ENCODE results near the gene LMTK3. TPM values are rescaled to one million over a fixed set of nuclear protein-coding genes. Genes with fewer than 3 reads are reported as not detected.

Gene LMTK3
- 0.14 TPM in 1 of 2 replicates, not detected in the other for total RNA-seq

DNA sequence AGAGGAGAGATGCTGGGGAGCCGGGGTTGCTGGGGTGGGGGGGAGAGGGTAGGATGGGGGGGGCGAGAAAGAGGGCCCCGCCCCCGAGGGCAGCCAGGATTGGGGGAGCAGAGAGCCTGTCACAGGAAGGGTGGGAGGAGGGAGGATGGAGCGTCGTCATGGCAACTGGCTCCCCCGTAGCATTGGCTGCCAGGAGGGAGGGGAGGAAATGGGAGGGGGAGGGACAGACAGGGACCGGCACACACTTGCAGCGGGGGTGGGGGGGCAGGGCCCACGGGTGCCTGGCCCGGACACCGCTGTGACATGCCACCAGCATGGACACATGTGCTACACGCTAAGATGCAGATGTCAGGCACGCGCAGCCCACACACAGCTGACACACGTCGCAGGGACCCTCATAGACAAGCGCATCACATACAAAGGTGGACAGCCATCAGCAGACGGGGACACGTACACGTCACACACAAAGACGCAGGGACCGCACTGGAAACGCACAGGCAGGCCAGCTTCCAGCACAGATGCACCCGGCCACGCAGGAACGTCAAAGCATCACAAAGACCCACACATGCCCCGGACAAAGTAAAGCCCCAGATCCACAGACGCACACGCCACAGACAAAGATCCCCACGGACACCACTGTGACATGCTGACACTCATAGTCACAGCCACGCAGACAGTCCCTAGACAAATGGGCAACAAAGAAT, at the start of gene LMTK3:
TSS of gene LMTK3 (minus strand) at position 36 of the 704 bp plus-strand sequence. CDS start 259 bp downstream, outside the sequence.

GRCh38 chr19:48551437-48552302, 40.0 kb upstream of the LMTK3 start, which contains the start of gene SULT2B1:
Gene SULT2B1 (plus strand): TSS chr19:48552172. CDS start chr19:48552253, 81 bp downstream.

GRCh38 chr19:48469289-48469881, 42.2 kb downstream of the LMTK3 start, which contains the start of gene CYTH2:
Gene CYTH2 (plus strand): TSS chr19:48469369. CDS start chr19:48469508, 139 bp downstream.

DNA sequence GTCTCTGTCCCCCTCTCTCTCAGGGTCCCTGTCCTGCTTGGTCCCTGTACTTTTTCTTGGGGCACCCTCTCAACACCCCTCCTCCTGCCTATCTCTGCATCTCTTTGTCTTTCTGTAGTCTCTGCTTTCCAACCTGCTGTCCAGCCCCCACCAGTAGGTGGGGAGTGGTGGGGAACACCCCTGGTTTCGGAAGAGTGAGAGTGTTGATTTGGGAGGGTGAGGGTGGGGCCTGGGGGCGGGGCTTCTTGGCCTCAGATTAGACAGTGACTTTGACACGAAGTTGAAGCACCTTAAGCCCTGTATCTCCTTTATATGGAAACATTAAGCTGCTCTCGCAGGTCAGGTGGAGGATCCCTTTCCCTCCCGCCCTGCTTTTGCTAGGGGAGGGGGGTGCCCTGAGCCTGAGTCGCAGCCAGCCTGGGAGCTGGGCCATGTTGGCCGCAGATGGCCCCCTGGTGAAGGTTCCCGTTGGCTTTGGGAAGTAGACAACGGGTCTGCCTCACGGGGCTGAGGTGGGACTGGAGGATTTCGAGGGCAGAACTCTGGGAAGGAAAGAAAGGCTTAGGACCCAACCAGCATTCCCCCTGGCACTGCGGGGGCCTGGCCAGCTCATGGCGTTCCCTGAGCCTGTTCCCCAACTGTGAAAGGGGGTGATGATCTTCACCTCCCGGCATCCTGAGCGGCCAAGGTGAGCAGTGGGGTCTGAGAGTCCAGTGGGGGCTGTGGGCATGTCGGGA, 56.3 kb downstream of the LMTK3 start, which contains the start of gene KCNJ14:
TSS of gene KCNJ14 (plus strand) at position 404 of the 737 bp plus-strand sequence. CDS start 6,151 bp downstream, outside the sequence.

GRCh38 chr19:48445606-48446481, 65.8 kb downstream of the LMTK3 start, which contains the start of gene GRWD1:
Gene GRWD1 (plus strand): TSS chr19:48445983. CDS start chr19:48446006, 23 bp downstream.

Other genes starting within 250 kb of the LMTK3 start
- gene ZNF114, start 241.8 kb downstream of the LMTK3 start, total RNA-seq = 0.29 and 0.66 TPM in 2 replicates
- gene EMP3, start 186.3 kb downstream of the LMTK3 start, total RNA-seq = 139 and 150 TPM in 2 replicates
- 3.3 and 5.0 TPM in 2 replicates for gene TMEM143, start 147.9 kb downstream of the LMTK3 start, total RNA-seq
- gene SYNGR4, start 147.5 kb downstream of the LMTK3 start, total RNA-seq = not detected in 2 replicates
- 128 and 129 TPM in 2 replicates for gene KDELR1, start 120.3 kb downstream of the LMTK3 start, total RNA-seq
- gene GRIN2D, start 118.2 kb downstream of the LMTK3 start, total RNA-seq = 5.0 and 7.2 TPM in 2 replicates
- gene GRWD1, start 65.9 kb downstream of the LMTK3 start, total RNA-seq = 32.2 and 62.4 TPM in 2 replicates
- 0.29 and 0.66 TPM in 2 replicates for gene KCNJ14, start 56.3 kb downstream of the LMTK3 start, total RNA-seq
- gene CYTH2, start 42.5 kb downstream of the LMTK3 start, total RNA-seq = 54.5 and 70.9 TPM in 2 replicates
- 0.22 TPM in 1 of 2 replicates, not detected in the other for gene SULT2B1, start 40.3 kb upstream of the LMTK3 start, total RNA-seq
- not detected in 2 replicates for gene SPACA4, start 94.9 kb upstream of the LMTK3 start, total RNA-seq
- gene FAM83E, start 103.2 kb upstream of the LMTK3 start, total RNA-seq = 0.57 TPM in 1 of 2 replicates, not detected in the other
- gene RPL18, start 107.3 kb upstream of the LMTK3 start, total RNA-seq = 1,434 and 1,613 TPM in 2 replicates
- gene SPHK2, start 107.7 kb upstream of the LMTK3 start, total RNA-seq = 14.4 and 15.2 TPM in 2 replicates
- gene DBP, start 125.5 kb upstream of the LMTK3 start, total RNA-seq = 1.1 and 4.8 TPM in 2 replicates
- gene CA11, start 134.4 kb upstream of the LMTK3 start, total RNA-seq = 0.88 TPM in 1 of 2 replicates, not detected in the other
- not detected in 2 replicates for gene NTN5, start 161.2 kb upstream of the LMTK3 start, total RNA-seq
- not detected in 2 replicates for gene FUT2, start 184.1 kb upstream of the LMTK3 start, total RNA-seq
- gene MAMSTR, start 207.9 kb upstream of the LMTK3 start, total RNA-seq = under 0.01 and 0.57 TPM in 2 replicates
- gene RASIP1, start 228.8 kb upstream of the LMTK3 start, total RNA-seq = 0.66 and 0.72 TPM in 2 replicates
- not detected in 2 replicates for gene IZUMO1, start 235.1 kb upstream of the LMTK3 start, total RNA-seq
- under 0.01 TPM in 2 replicates for gene FUT1, start 240.8 kb upstream of the LMTK3 start, total RNA-seq
- not detected in 2 replicates for gene FGF21, start 243.7 kb upstream of the LMTK3 start, total RNA-seq

All from placental pericyte (primary cell).